GM21723 (cell line): ENCODE measurements around the gene PIGN.
A peak's percentile ranks its signal among the peaks of the same experiment; 100 is the strongest.

Source experiments
- ATAC-seq: cut with Tn5 transposase; IDR thresholded peaks from one replicate; pipeline ENCODE4 v1.9.1; 2021; ENCODE audit warnings: mild to moderate bottlenecking, moderate library complexity; ENCODE audit not compliant: unreplicated experiment

Gene PIGN

GRCh38 chr18:62186774-62187542 lies at the start of gene PIGN, which contains the start of gene RELCH:
Gene PIGN, minus strand, starts transcription at chr18:62187056. Its CDS starts 25,703 bp downstream, at chr18:62161353.
Gene RELCH, plus strand, starts transcription at chr18:62187255. Its CDS starts 251 bp downstream, at chr18:62187506.
- ATAC-seq = peak; percentile 92

GRCh38 chr18:62236252-62236651 lies 49.4 kb upstream of the PIGN start:
- no peak for ATAC-seq

DNA sequence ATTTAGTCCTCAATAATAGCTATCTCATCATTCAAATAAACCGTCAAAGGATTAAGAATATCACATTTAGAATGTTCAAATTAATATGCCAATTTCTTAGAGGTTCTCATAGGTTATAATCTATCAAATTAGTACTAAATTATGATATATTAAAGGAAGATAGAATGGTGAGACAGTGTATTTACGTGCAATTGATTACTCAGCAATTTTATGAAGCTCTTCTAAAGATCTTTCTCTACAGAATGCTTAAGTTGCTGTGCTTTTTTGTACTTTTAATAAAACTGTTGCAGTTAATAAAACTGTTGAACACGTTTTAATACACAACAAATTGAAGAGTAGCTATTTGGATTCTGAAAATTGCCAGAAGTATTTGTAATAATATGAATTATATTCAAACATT lies 39.2 kb upstream of the PIGN start:
- no peak for ATAC-seq

DNA sequence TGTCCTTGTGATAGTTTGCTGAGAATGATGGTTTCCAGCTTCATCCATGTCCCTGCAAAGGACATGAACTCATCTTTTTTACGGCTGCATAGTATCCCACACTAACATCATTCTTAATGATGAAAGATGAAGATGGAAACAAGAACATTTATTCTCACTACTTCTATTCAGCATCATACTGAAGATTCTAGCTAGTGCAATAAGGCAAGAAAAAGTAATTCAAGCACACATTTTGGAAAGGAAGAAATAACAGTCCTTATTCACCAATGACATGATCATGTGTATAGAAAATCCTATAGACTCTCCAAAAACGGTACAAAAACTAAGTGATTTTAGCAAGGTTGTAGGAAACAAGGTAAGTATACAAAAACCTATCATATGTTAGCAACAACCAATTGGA lies 37.4 kb upstream of the PIGN start:
- no peak for ATAC-seq

DNA sequence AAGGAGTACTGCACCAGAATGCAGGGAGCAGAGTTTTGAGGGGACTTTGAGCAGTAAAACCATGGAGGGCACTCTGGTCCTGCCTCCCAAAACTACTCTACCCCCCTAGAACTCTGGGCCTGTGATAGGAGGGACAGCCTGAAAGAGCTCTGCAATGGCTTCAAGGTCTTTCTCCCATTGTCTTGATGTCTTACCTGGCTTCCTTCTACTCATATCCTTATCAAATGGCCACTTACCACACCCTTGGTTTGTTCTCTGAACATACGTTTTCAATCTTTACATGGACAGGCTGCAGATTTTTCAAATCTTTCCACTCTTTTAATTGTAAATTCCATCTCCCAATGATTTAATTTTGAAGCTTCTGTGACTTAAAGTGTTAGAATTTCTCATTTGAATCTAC lies 27.9 kb upstream of the PIGN start:
- no peak for ATAC-seq

- ATAC-seq = no peak
Observed at GRCh38 chr18:62211325-62211828, 24.5 kb upstream of the PIGN start.

DNA sequence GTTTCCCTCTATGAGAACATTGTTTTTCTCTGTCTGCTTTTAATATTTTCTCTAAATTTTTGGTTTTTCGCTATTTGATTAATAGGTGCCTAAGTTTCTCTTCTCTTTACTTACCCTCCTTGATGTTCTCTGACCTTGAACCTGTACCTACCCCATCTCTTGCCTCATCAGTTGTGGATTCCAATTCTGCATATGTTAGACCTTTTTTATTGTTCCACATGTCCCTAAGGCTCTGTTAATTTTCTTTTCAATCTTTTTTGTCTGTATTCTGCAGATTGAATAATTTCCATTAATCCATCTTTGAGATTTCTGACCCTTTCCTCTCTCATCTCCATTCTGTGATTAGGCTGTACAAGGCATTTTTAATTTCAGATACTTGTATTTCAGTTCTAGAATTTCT lies 23.3 kb upstream of the PIGN start:
- no peak for ATAC-seq

GRCh38 chr18:62209046-62209445 lies 22.2 kb upstream of the PIGN start:
- ATAC-seq = no peak

DNA sequence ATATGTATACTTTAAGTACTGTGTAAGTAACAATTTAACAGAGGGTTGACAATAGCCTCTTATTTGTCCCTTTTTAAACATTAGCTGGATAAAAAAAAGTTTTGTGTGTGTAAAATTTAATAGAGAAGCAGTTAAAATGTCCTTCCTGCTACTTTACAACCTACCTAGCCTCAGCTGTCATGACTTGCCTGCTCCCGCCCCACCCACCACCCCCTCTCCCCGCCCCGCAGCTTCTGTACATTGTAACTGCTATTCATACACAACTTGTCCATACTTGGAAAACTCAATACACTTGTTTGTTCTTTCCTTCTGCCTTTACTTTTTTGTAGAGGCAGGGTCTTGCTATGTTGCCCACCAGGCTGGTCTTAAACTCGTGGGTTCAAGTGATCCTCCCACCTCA lies 19.7 kb upstream of the PIGN start:
- no peak for ATAC-seq

- no peak for ATAC-seq
Observed at GRCh38 chr18:62205824-62206223, 19.0 kb upstream of the PIGN start.

GRCh38 chr18:62201870-62202269 lies 15.0 kb upstream of the PIGN start:
- no peak for ATAC-seq

DNA sequence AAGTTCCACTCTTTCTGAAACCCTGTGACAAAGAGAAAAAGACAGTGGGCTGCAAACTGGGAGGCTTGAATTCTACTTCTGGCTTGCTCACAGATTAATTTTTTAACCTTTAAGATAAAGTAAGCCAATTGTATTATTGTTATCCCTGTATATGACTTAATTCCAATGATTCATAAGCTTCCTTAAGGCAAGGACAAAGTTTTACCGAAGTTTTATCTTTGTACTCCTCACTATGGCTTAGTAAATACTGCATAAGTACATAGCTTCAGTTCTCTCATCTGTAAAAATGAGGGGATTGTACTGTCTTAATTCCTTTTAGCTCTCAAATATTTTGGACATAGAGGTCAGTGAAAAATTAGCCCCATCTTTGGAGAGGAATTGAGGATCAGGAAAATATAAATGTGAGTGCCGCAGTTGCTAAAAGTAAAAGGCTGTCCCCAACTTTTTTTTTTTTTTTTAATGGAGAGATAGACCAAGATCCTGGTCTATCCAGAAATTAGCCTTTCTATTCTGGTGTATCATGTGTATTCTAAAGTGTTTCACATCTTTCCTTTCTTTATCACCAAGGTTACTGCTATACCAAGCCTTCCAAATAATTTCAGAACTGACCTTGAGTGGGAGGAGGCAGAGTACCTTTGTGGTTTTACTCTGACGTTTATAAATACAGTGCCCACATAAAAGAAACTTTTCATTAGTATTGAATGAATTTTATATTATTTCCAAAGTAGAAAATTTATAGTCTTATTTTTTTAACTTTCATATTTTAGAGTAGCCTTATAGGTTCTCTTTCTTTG lies 13.5 kb upstream of the PIGN start:
- peak; percentile 47 for ATAC-seq

DNA sequence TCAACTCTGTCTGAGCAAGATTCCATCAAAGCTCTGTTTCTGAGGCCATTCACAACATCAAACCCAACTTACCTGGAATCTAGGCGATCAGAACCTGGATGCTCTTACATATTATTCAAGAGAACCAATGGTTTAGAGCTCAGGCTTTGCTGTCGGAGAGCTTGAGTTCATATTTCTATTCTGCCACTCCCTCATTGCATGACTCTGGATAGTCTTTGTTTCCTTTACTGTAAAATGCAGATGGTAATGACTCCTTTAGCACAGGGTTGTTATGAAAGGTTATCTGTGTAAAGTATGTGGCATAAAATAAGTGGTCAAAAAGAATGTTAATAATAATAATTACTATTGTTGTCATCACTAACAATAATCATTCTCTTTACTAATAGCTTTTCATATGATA lies 12.8 kb upstream of the PIGN start:
- no peak for ATAC-seq

DNA sequence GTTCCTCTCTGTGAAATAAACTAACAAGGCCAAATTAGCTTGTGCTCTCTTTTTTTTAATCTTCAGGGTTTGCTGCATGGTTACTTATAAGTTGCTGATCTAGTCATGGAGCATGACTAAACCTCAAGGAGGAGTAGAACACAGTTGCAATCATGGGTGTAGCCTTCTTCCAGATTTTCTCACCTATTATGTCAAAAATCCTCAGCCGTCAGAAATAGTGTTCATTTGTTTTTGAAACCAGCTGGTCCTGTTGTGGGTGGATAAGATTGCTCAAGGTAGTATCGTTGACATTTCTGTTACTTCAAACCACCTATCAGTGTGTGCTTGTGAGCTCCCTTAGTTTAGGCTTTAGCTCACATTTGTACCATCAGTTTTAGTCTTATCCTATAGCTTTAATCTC lies 11.4 kb upstream of the PIGN start:
- ATAC-seq = no peak

DNA sequence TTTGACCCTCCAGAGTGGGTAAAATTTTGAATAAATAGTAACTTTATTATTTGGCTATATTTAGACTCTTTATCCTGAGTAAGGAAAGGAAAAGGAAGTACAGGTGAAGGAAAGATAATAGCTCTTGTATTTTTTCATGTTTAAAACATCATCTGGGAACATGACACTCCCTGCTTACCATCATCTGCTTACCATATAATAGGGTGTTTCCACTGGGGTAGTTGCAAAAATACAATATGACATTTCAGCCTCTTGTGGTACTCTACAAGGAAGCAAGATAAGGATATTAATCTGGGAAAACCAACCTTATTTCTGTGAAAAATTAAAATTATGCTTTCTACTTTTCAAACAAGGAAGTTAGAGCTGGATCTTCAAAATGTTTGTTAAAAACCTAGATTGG lies 10.1 kb upstream of the PIGN start:
- no peak for ATAC-seq

- ATAC-seq = no peak
Observed at GRCh38 chr18:62196079-62196478, 9.2 kb upstream of the PIGN start.

DNA sequence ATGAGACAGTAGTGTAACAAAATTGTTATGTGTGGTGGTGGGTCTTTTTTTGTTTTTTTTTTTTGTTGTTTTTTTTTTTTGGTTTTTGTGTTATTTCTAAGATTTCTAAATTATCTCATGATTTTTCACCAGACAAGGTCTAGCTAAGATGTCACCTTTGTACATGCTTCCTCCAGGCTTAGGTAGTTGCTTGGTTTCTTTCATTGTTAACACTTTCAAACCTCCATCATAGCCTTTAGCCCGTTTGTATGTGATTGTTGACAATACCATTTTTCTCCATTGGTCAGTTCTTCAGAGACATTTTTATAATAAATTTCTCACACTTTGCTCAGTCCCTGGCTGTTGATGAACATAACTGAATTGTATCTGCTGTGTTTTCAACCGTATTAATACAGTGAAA lies 2.4 kb upstream of the PIGN start:
- ATAC-seq = no peak

DNA sequence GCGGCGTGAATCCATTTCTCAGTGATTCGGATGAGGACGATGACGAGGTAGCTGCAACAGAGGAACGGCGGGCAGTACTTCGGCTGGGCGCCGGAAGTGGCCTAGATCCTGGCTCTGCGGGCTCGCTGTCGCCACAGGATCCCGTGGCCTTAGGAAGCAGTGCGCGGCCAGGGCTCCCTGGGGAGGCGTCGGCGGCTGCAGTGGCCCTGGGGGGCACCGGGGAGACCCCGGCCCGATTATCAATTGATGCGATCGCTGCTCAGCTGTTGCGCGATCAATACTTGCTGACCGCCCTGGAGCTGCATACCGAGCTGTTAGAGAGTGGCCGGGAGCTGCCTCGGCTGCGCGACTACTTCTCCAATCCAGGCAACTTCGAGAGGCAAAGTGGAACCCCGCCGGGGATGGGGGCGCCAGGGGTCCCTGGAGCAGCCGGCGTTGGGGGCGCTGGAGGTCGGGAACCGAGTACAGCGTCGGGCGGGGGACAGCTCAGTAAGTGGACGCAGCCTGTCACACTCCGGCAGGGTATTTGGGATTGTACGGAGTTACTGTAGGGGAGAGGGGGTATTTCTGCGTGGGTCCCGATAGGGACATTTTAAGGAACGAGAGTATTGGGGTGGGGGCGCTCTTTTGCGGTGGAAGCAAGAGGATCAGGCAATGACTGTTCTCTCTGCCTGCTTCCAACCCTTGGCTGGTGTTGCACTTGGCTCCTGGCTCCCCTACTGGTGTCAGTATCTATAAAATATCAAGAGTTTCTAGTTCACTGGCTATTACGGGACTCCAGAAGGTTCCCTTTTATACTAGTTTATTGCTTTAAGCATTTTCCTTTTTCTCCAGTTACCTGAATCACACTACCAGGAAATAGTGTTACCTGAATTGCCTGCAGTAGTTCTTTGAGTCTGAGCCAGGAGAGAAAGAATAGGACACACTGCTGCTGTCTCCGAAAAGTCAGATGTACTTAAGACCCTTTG lies 971 bp upstream of the PIGN start:
- ATAC-seq = peak; percentile 20

DNA sequence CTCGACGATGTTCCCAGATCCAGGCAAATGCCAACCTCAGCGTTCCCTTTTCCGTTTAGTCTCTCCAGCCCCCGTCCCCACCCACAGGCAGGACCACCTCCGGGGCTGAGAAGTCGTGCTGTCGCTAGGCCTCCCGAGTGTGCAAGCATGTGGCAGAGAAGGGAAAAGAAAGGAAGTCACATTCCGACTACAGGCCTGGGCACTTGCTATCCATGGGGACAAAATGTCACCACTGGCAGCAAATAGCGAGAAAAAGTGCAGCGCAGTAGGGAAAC lies 420 bp downstream of the PIGN start:
- ATAC-seq = peak; percentile 11

- ATAC-seq = no peak
Observed at GRCh38 chr18:62183578-62184195, 3.2 kb downstream of the PIGN start.

DNA sequence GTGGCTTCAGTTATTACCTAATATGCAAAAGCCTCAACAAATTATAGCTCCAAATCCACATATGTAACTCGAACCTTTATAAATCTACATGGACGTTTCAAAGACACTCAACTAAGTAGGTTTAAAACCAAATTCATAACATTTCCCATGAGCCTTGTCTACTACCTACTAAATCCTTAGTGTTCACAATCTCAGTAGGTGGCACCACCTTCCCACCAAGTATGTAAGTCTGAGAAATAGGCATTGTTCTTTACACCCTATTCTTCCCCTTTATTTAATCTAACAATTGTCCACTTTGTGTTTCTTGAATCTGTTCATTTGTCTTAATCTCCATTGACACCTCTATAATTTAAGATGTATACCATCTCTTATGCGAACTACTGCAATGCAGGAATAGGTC lies 4.6 kb downstream of the PIGN start:
- no peak for ATAC-seq
